GM23338 (cell line): ENCODE measurements around the gene CTAGE9. TPM values are rescaled to one million over a fixed set of nuclear protein-coding genes. Genes with fewer than 3 reads are reported as not detected.

ENCODE experiments used
- ATAC-seq: fragments of 200-7000 bp; cut with Tn5 transposase; 3 replicates; pipeline ENCODE4 v1.9.1; 2020
- DNase-seq: peaks from one replicate; pipeline ENCODE4 v3.0.0-alpha.2; 2015; ENCODE audit warnings: low spot score
- H2AFZ ChIP-seq: fragments of 200-600 bp; sonication (generic); 2 replicates; pipeline ENCODE4 v1.8.0; 2016; ENCODE audit warnings: antibody characterized with exemption, mild to moderate bottlenecking, moderate library complexity
- H3F3A ChIP-seq: fragments of 200-600 bp; sonication (generic); replicated peaks from 2 replicates; pipeline ENCODE4 v1.8.0; 2017; ENCODE audit warnings: antibody characterized with exemption, mixed run types, low read depth
- H3K27ac ChIP-seq: fragments of 200-600 bp; sonication (generic); 2 replicates; pipeline ENCODE4 v1.6.1; 2016; ENCODE audit warnings: low read depth
- H3K27me3 ChIP-seq: fragments of 200-600 bp; sonication (generic); 2 replicates; pipeline ENCODE4 v1.8.0; 2016; ENCODE audit warnings: mild to moderate bottlenecking, mixed run types, moderate library complexity; ENCODE audit not compliant: insufficient read depth
- H3K36me3 ChIP-seq: fragments of 200-600 bp; sonication (generic); 2 replicates; pipeline ENCODE4 v1.8.0; 2016; ENCODE audit warnings: mild to moderate bottlenecking; ENCODE audit not compliant: insufficient read depth
- H3K4me1 ChIP-seq: fragments of 200-600 bp; sonication (generic); 2 replicates; pipeline ENCODE4 v1.8.0; 2016; ENCODE audit warnings: mild to moderate bottlenecking, moderate library complexity; ENCODE audit not compliant: insufficient read depth
- H3K4me2 ChIP-seq: fragments of 200-600 bp; sonication (generic); 2 replicates; pipeline ENCODE4 v1.7.1; 2017; ENCODE audit warnings: mixed run types
- H3K4me3 ChIP-seq: fragments of 200-600 bp; sonication (generic); 2 replicates; pipeline ENCODE4 v1.6.1; 2016; ENCODE audit warnings: mixed run types
- H3K79me2 ChIP-seq: fragments of 200-600 bp; sonication (generic); replicated peaks from 2 replicates; pipeline ENCODE4 v1.8.0; 2017; ENCODE audit warnings: mild to moderate bottlenecking; ENCODE audit not compliant: insufficient read depth
- H3K9me2 ChIP-seq: fragments of 200-600 bp; sonication (generic); 2 replicates; pipeline ENCODE4 v1.8.0; 2017; ENCODE audit not compliant: insufficient read depth
- H4K20me1 ChIP-seq: fragments of 200-600 bp; sonication (generic); replicated peaks from 2 replicates; pipeline ENCODE4 v1.8.0; 2017; ENCODE audit warnings: mild to moderate bottlenecking; ENCODE audit not compliant: insufficient read depth
- H3K27ac Mint-ChIP-seq: 2 replicates; pipeline ENCODE4 v1.8.0; 2020; ENCODE audit warnings: inconsistent platforms, mild to moderate bottlenecking, moderate library complexity, mixed read lengths
- H3K27me3 Mint-ChIP-seq: 3 replicates; pipeline ENCODE4 v1.8.0; 2022; ENCODE audit warnings: low read depth, mild to moderate bottlenecking, moderate library complexity, mixed read lengths, inconsistent platforms; ENCODE audit not compliant: insufficient read depth, poor library complexity
- H3K36me3 Mint-ChIP-seq: 3 replicates; pipeline ENCODE4 v1.8.0; 2021; ENCODE audit warnings: low read depth, mild to moderate bottlenecking, inconsistent platforms, moderate library complexity, mixed read lengths
- H3K4me1 Mint-ChIP-seq: 3 replicates; pipeline ENCODE4 v1.8.0; 2020; ENCODE audit warnings: mild to moderate bottlenecking, inconsistent platforms, mixed read lengths
- H3K4me3 Mint-ChIP-seq: 3 replicates; pipeline ENCODE4 v1.8.0; 2021; ENCODE audit warnings: moderate library complexity, mild to moderate bottlenecking, inconsistent platforms, mixed read lengths
- H3K9me3 Mint-ChIP-seq: 3 replicates; pipeline ENCODE4 v1.8.0; 2020; ENCODE audit warnings: moderate library complexity, mild to moderate bottlenecking, inconsistent platforms, mixed read lengths
- CREB1 ChIP-seq: fragments of 250-450 bp; sonication (Bioruptor Pico); IDR thresholded peaks from 2 replicates; pipeline ENCODE4 v1.5.0; 2020; ENCODE audit warnings: low read depth, mild to moderate bottlenecking, moderate library complexity
- EZH2phosphoT487 ChIP-seq: fragments of 200-600 bp; sonication (generic); IDR thresholded peaks from one replicate; pipeline ENCODE4 v1.8.1; 2018; ENCODE audit warnings: antibody characterized with exemption; ENCODE audit not compliant: unreplicated experiment
- JUNB ChIP-seq: IDR thresholded peaks from one replicate; pipeline ENCODE4 v1.6.1; 2016; ENCODE audit warnings: antibody characterized with exemption; ENCODE audit not compliant: unreplicated experiment
- NANOG ChIP-seq: IDR thresholded peaks from 2 replicates; pipeline ENCODE4 v1.6.1; 2016; ENCODE audit warnings: antibody characterized with exemption, borderline replicate concordance
- REST ChIP-seq: IDR thresholded peaks from one replicate; pipeline ENCODE4 v1.6.1; 2018; ENCODE audit warnings: antibody characterized with exemption; ENCODE audit not compliant: unreplicated experiment
- ZNF462 ChIP-seq: fragments of 250-450 bp; sonication (Bioruptor Pico); IDR thresholded peaks from 2 replicates; pipeline ENCODE4 v1.5.0; 2020; ENCODE audit warnings: mild to moderate bottlenecking, moderate library complexity
- polyA plus RNA-seq: library from polyadenylated mRNA; unstranded; fragments of >200 nt; fragmentation: Nextera tagmentation; extraction: Ambion mirVana; gene quantifications from 2 replicates; pipeline ENCODE4 v1.2.1, GENCODE V29; 2016
- total RNA-seq: library from RNA; depleted of rRNA; stranded (reverse); fragments of >200 nt; shearing (Covaris generic); gene quantifications from 2 replicates; pipeline ENCODE4 v1.2.3, GENCODE V29; 2014

The CTAGE9 gene
- total and polyA plus RNA-seq, 2 experiments from 2014 or later: 0.10 to 0.13 TPM

GRCh38 chr6:131745476-131745875, 34.7 kb upstream of the CTAGE9 start:
- ATAC-seq (no peak), DNase-seq (no peak)
- Mint-ChIP-seq H3K4me1 (peaks cover 13% of the 10 kb centered on the region), H3K4me3 (no peak overlapping the region), H3K27ac (no peak overlapping the region), H3K9me3 (no peaks in the 10 kb centered on the region), H3K27me3 (peaks cover 5% of the 10 kb centered on the region), H3K36me3 (no peaks in the 10 kb centered on the region)
- Histone ChIP-seq H3F3A (no peaks in the 10 kb centered on the region), H3K27ac (no peak overlapping the region), H3K9me2 (no peaks in the 10 kb centered on the region), H3K27me3 (no peaks in the 10 kb centered on the region), H3K79me2 (no peaks in the 10 kb centered on the region), H4K20me1 (no peaks in the 10 kb centered on the region), H3K4me2 (no peak overlapping the region), H3K36me3 (no peaks in the 10 kb centered on the region), H3K4me3 (no peak overlapping the region), H2AFZ (no peak overlapping the region), H3K4me1 (peaks cover 10% of the 10 kb centered on the region; the same call in 1 of the 2 replicates)
- no peak for TF ChIP-seq ZNF462 (CRISPR knock-in tag)

GRCh38 chr6:131744432-131745287, 33.8 kb upstream of the CTAGE9 start:
- Histone ChIP-seq H3K79me2 (no peaks in the 10 kb centered on the region), H4K20me1 (no peaks in the 10 kb centered on the region), H3K4me3 (peak overlapping the region; percentile 11; the same call in 1 of the 2 replicates), H3K9me2 (no peaks in the 10 kb centered on the region), H2AFZ (no peak overlapping the region), H3K4me1 (peaks cover 10% of the 10 kb centered on the region; the same call in 1 of the 2 replicates), H3K27ac (no peak overlapping the region), H3F3A (no peaks in the 10 kb centered on the region), H3K4me2 (peak overlapping the region; percentile 56), H3K27me3 (no peaks in the 10 kb centered on the region), H3K36me3 (no peaks in the 10 kb centered on the region)
- Mint-ChIP-seq H3K27ac (peak overlapping the region; percentile 54), H3K36me3 (no peaks in the 10 kb centered on the region), H3K4me3 (no peak overlapping the region), H3K9me3 (no peaks in the 10 kb centered on the region), H3K27me3 (peaks cover 5% of the 10 kb centered on the region), H3K4me1 (peaks cover 13% of the 10 kb centered on the region)
- peak; percentile 62 for DNase-seq
- ATAC-seq: peak; percentile 85
- no peak for TF ChIP-seq REST
- no peak for TF ChIP-seq EZH2phosphoT487
- TF ChIP-seq CREB1 (CRISPR knock-in tag): peak; percentile 75
- peak; percentile 65; the same call in 1 of the 2 replicates for TF ChIP-seq NANOG
- no peak for TF ChIP-seq JUNB
